ENCODE data around the gene CERT1.

Gene CERT1

GRCh38 chr5:75433814-75434506, 77.5 kb downstream of the CERT1 start:
- ChIA-PET POLR2A (ENCODE audit: low non-redundant PET) (no interaction called here), CTCF (no interaction called here)
- no peak for DNase-seq (ENCODE audit: low spot score)
- H3K27ac ChIP-seq = no peak overlapping the region
- TF ChIP-seq, protein P1, sequence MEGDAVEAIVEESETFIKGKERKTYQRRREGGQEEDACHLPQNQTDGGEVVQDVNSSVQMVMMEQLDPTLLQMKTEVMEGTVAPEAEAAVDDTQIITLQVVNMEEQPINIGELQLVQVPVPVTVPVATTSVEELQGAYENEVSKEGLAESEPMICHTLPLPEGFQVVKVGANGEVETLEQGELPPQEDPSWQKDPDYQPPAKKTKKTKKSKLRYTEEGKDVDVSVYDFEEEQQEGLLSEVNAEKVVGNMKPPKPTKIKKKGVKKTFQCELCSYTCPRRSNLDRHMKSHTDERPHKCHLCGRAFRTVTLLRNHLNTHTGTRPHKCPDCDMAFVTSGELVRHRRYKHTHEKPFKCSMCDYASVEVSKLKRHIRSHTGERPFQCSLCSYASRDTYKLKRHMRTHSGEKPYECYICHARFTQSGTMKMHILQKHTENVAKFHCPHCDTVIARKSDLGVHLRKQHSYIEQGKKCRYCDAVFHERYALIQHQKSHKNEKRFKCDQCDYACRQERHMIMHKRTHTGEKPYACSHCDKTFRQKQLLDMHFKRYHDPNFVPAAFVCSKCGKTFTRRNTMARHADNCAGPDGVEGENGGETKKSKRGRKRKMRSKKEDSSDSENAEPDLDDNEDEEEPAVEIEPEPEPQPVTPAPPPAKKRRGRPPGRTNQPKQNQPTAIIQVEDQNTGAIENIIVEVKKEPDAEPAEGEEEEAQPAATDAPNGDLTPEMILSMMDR (conservative IDR thresholded peaks at IDR 0.05; ENCODE audit: low read depth) = no peak

GRCh38 chr5:75414241-75414640, 97.2 kb downstream of the CERT1 start:
- CTCF ChIA-PET = no interaction called here
- POLR2A ChIA-PET (ENCODE audit: low non-redundant PET) = interaction anchor here (0.6 kb wide), 1 partner anchor 1388 kb away, joined by 3 read pairs; no protein-coding TSS in a partner anchor
- TF ChIP-seq, protein P1 (conservative IDR thresholded peaks at IDR 0.05; ENCODE audit: low read depth) = no peak
- no peak for DNase-seq (ENCODE audit: low spot score)
- no peak overlapping the region for H3K27ac ChIP-seq

GRCh38 chr5:75412111-75412990, 99.1 kb downstream of the CERT1 start:
- TF ChIP-seq, protein P1 (conservative IDR thresholded peaks at IDR 0.05; ENCODE audit: low read depth) = no peak
- no peak overlapping the region for H3K27ac ChIP-seq
- POLR2A ChIA-PET (ENCODE audit: low non-redundant PET) = no interaction called here
- CTCF ChIA-PET = interaction anchor here (0.6 kb wide), 1 partner anchor 17 kb away, joined by 10 read pairs; no protein-coding TSS in a partner anchor
- no peak for DNase-seq (ENCODE audit: low spot score)

GRCh38 chr5:75405296-75405695, 106.1 kb downstream of the CERT1 start:
- POLR2A ChIA-PET (ENCODE audit: low non-redundant PET) = no interaction called here
- TF ChIP-seq, protein P1 (conservative IDR thresholded peaks at IDR 0.05; ENCODE audit: low read depth) = no peak
- CTCF ChIA-PET = no interaction called here
- no peak overlapping the region for H3K27ac ChIP-seq
- DNase-seq (ENCODE audit: low spot score) = no peak

- TF ChIP-seq, protein P1 (conservative IDR thresholded peaks at IDR 0.05; ENCODE audit: low read depth) = no peak
- no peak for DNase-seq (ENCODE audit: low spot score)
- ChIA-PET POLR2A (ENCODE audit: low non-redundant PET) (no interaction called here), CTCF (interaction anchor here (0.7 kb wide), 1 partner anchor 18 kb away, joined by 10 read pairs; no protein-coding TSS in a partner anchor)
- no peak overlapping the region for H3K27ac ChIP-seq
Measured at GRCh38 chr5:75395277-75395676, 116.2 kb downstream of the CERT1 start.

DNA sequence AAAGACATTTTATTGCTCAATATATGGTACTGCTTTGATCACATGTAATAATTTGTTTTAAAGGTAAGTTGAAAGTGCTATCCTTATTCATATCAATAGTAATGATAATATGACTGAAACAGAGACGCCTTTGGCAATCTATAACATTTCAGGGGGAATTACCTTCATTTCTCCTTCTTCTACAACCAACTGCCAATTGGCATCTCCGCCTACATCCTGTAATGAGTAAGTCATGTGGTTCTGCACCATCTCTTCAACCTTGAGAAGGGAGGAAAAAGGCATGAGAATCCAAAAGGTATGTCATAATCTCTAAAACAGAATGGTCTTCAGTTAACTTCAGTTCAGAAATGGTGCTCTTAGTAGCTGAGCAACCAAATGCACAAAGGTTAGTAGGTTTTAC, 122.0 kb downstream of the CERT1 start:
- ChIA-PET CTCF (no interaction called here), POLR2A (ENCODE audit: low non-redundant PET) (no interaction called here)
- TF ChIP-seq, protein P1 (conservative IDR thresholded peaks at IDR 0.05; ENCODE audit: low read depth) = no peak
- no peak overlapping the region for H3K27ac ChIP-seq
- no peak for DNase-seq (ENCODE audit: low spot score)

Measured in RWPE1 (cell line).